LNCaP clone FGC (cell line): ENCODE measurements around the gene MED12.

Experiments
- DNase-seq: peaks from one replicate; pipeline ENCODE4 v3.0.0-alpha.2; 2011; ENCODE audit warnings: low read depth
- H3K4me3 ChIP-seq: 2 replicates; pipeline ENCODE4 v1.5.1; 2011; ENCODE audit warnings: mild to moderate bottlenecking, low read depth, low read length, control low read depth
- CTCF ChIP-seq: IDR thresholded peaks from 2 replicates; pipeline ENCODE4 v1.5.1; 2012; ENCODE audit warnings: mild to moderate bottlenecking; ENCODE audit not compliant: control insufficient read depth, insufficient read depth; ENCODE audit errors: extremely low read depth

Gene MED12

DNA sequence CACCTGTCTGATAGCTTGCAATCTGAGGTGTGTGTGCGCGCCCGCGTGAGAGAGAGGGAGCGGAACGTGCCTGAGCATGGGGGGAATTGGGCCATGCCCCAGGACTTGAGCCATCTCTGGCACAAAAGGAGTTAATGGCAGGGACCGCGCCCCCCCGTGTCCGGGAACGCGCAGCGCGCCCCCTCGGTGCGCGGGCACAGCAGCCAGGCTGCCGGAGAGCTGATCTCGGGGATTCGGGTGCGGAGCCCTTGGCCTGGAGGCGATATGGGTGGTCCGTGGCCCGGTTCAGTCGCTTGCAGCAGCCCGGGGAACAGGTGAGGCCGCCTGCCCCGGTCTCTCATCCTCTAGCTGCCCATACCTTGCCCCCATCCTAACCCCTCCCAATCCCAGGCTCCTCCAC lies 26.3 kb downstream of the MED12 start, which contains the start of gene NLGN3:
TSS of gene NLGN3 (plus strand) at position 191 of the 400 bp plus-strand sequence. CDS start 2,909 bp downstream, outside the sequence.
- TF ChIP-seq CTCF = no peak
- DNase-seq = no peak
- no peak within 1 kb of the TSS for H3K4me3 ChIP-seq

- DNase-seq = no peak
- TF ChIP-seq CTCF = no peak
- no peak overlapping the region for H3K4me3 ChIP-seq
These were observed 29.3 kb downstream of the MED12 start for GRCh38 chrX:71147496-71148277.

GRCh38 chrX:71148278-71148663 lies 29.9 kb downstream of the MED12 start:
- no peak for DNase-seq
- no peak overlapping the region for H3K4me3 ChIP-seq
- no peak for TF ChIP-seq CTCF

DNA sequence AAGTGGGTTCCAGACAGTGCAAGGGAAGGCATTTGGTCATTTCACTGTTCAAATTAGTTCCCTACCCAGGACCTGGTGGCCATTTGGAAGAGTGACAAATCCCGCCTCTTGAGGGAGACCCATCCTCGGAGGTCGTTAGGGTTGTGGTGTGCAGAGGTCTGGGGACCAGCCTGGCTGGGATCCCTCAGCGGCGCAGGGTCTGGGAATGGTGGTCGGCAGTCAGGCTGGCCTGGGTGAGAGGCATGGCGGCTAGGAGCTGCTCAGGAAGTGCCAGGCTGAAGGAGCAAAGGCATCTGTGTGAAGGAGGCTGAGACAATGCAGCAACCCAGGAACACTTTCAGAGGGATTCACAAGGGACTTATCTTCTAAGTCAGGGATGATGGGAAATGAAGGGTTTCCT lies 33.0 kb downstream of the MED12 start:
- no peak for TF ChIP-seq CTCF

GRCh38 chrX:71154196-71154595 lies 35.8 kb downstream of the MED12 start:
- DNase-seq = no peak
- no peak overlapping the region for H3K4me3 ChIP-seq
- no peak for TF ChIP-seq CTCF

More for the DNA sequence above, 33.0 kb downstream of the MED12 start:
- no peak for DNase-seq
- H3K4me3 ChIP-seq = no peak overlapping the region

DNA sequence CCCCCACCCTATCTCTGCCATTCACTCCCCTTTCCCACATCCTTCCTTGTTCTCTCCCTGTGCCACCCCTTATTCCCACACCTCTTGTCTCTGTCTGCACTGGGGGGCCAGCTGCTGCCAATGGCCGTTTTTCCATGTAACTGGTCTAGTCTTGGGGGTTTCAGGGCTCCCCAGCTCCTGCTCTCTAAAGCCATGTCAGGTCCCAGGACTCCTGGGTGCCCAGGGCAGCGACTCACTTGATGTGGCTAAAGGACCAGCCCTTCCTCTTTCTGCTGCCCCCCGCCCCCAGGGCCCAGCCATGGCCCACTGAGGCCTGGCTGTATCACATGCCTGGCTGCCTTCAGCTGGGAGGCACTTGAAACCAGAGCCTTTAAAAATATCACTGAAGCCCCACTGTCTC lies 36.2 kb downstream of the MED12 start:
- no peak for TF ChIP-seq CTCF
- no peak overlapping the region for H3K4me3 ChIP-seq
- DNase-seq = no peak

DNA sequence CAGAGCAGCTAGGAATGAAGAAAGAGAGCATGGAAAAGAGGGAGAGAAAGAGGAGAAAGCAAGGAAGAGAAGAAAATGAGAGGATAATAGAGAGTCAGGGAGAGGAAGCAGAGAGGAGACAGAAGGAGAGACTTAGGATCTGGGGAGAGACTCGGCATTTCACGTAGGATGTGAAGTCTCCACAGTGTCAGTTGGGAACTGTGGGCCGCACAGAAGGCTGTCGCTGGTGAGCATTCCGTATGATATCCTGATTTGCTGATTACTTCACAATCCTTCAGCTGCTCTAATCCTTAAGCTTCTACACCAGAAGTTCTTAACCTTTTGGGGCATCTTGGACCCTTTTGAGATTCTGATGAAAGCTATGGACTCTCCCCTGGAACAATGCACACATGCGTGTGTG lies 40.2 kb downstream of the MED12 start:
- TF ChIP-seq CTCF = no peak
- no peak overlapping the region for H3K4me3 ChIP-seq

More for the DNA sequence above, 40.2 kb downstream of the MED12 start:
- DNase-seq = no peak
